HEK293T (cell line): Measurements from ENCODE around the gene RAPGEF4.

ENCODE experiments used
- CTCF ChIA-PET: fragments of 350-600 bp; formaldehyde crosslinking; extraction: SDS; loops from one replicate; lab custom pipeline; 2021; ENCODE audit warnings: antibody characterized with exemption, inconsistent platforms; lab: Yijun Ruan, JAX
- POLR2A ChIA-PET: fragments of 350-600 bp; formaldehyde crosslinking; extraction: SDS; loops from one replicate; lab custom pipeline; 2020; ENCODE audit warnings: antibody characterized with exemption, inconsistent platforms; lab: Yijun Ruan, JAX
- DNase-seq: peaks from one replicate; pipeline ENCODE4 v3.0.0; 2012; ENCODE audit warnings: mixed read lengths; ENCODE audit errors: extremely low spot score
- ARNT ChIP-seq: fragments of 450-650 bp; IDR thresholded peaks from 2 replicates; pipeline ENCODE4 v1.6.1; 2017; ENCODE audit warnings: mild to moderate bottlenecking
- BHLHE40 ChIP-seq: fragments of 450-650 bp; IDR thresholded peaks from 2 replicates; pipeline ENCODE4 v1.6.1; 2016; ENCODE audit warnings: mild to moderate bottlenecking, moderate library complexity, borderline replicate concordance
- CTBP1 ChIP-seq: fragments of 450-650 bp; IDR thresholded peaks from 2 replicates; pipeline ENCODE4 v1.6.1; 2016; ENCODE audit warnings: borderline replicate concordance
- ELF4 ChIP-seq: fragments of 450-650 bp; IDR thresholded peaks from 2 replicates; pipeline ENCODE4 v1.6.1; 2017; ENCODE audit warnings: antibody characterized with exemption
- FOXA1 ChIP-seq: fragments of 450-650 bp; IDR thresholded peaks from 2 replicates; pipeline ENCODE4 v1.6.1; 2016; ENCODE audit warnings: mild to moderate bottlenecking
- FOXK2 ChIP-seq: fragments of 450-650 bp; IDR thresholded peaks from 2 replicates; pipeline ENCODE4 v1.6.1; 2016; ENCODE audit warnings: mild to moderate bottlenecking
- FOXM1 ChIP-seq: fragments of 450-650 bp; IDR thresholded peaks from 2 replicates; pipeline ENCODE4 v1.6.1; 2017; ENCODE audit warnings: mild to moderate bottlenecking, borderline replicate concordance
- HDGF ChIP-seq: fragments of 450-650 bp; IDR thresholded peaks from 2 replicates; pipeline ENCODE4 v1.6.1; 2017; ENCODE audit warnings: antibody characterized with exemption, borderline replicate concordance
- L3MBTL2 ChIP-seq: fragments of 450-650 bp; conservative IDR thresholded peaks from 2 replicates; pipeline ENCODE4 v1.6.1; 2016; ENCODE audit warnings: mild to moderate bottlenecking
- LEF1 ChIP-seq: fragments of 450-650 bp; IDR thresholded peaks from 2 replicates; pipeline ENCODE4 v1.6.1; 2017; ENCODE audit warnings: mild to moderate bottlenecking, borderline replicate concordance
- NFRKB ChIP-seq: fragments of 450-650 bp; IDR thresholded peaks from 2 replicates; pipeline ENCODE4 v1.6.1; 2016; ENCODE audit warnings: mild to moderate bottlenecking, moderate library complexity
- SP1 ChIP-seq: fragments of 450-650 bp; IDR thresholded peaks from 2 replicates; pipeline ENCODE4 v1.6.1; 2017
- SUZ12 ChIP-seq: fragments of 450-650 bp; IDR thresholded peaks from 2 replicates; pipeline ENCODE4 v1.6.1; 2016; ENCODE audit warnings: mild to moderate bottlenecking
- TARDBP ChIP-seq: fragments of 450-650 bp; IDR thresholded peaks from 2 replicates; pipeline ENCODE4 v1.6.1; 2016
- ZNF384 ChIP-seq: fragments of 450-650 bp; IDR thresholded peaks from 2 replicates; pipeline ENCODE4 v1.6.1; 2016
- TF ChIP-seq, protein P1 (sequence below): fragments of 450-650 bp; IDR thresholded peaks from 2 replicates; pipeline ENCODE4 v1.6.1; 2016

Gene RAPGEF4

DNA sequence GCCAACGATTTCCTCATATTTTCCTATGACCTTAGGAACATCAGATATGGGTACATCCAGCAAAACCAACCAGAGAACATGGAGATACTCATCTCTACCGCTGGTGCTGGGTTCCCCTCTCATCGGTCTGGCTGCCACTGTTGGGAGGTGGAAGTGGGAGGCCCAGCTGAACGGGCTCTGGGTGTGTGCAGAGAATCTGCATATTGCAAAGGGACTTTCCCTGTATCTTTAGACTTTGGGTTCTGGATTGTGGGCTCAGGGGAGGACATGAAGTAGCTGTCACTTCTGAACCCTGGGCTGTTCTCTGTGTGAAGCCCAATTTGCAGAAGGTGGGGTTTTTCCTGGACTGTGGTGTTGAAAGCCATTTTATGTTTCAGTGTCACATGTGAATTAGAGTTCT is 30.0 kb downstream of the RAPGEF4 start:
- no peak for TF ChIP-seq ZNF384
- no peak for TF ChIP-seq NFRKB
- TF ChIP-seq BHLHE40, result no peak
- TF ChIP-seq ARNT, result no peak
- TF ChIP-seq, protein P1, sequence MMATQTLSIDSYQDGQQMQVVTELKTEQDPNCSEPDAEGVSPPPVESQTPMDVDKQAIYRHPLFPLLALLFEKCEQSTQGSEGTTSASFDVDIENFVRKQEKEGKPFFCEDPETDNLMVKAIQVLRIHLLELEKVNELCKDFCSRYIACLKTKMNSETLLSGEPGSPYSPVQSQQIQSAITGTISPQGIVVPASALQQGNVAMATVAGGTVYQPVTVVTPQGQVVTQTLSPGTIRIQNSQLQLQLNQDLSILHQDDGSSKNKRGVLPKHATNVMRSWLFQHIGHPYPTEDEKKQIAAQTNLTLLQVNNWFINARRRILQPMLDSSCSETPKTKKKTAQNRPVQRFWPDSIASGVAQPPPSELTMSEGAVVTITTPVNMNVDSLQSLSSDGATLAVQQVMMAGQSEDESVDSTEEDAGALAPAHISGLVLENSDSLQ, result no peak
- TF ChIP-seq FOXK2, result no peak
- no peak for TF ChIP-seq LEF1
- no peak for TF ChIP-seq L3MBTL2
- TF ChIP-seq FOXM1, result no peak
- no peak for TF ChIP-seq ELF4
- TF ChIP-seq HDGF, result no peak
- TF ChIP-seq SP1, result no peak
- TF ChIP-seq SUZ12, result no peak
- TF ChIP-seq CTBP1, result no peak
- no peak for TF ChIP-seq FOXA1
- no peak for TF ChIP-seq TARDBP
- ChIA-PET CTCF (no interaction called here), POLR2A (no interaction called here)
- DNase-seq, result no peak

DNA sequence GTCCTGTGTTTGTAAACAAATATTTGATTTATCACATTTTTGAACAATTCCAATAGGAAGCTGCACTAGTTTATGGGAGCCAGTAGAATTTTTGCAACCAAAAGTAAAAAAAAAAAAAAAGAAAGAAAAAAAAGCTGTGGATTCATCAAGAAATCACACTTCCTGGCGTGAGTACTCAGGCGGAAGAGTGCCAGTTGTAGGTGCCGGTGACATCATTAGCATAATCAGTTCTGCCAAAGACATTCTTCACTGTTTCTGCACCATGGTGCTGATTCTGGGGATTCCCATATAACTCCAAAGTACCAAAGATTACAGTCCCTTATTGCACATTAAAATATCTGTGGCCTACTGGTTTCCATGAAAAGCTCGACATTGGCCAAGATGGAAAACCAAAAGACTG is 32.8 kb downstream of the RAPGEF4 start:
- POLR2A ChIA-PET, result no interaction called here
- TF ChIP-seq L3MBTL2 (no peak), FOXK2 (no peak), NFRKB (no peak), FOXA1 (no peak), ARNT (no peak)
- TF ChIP-seq, protein P1, result no peak
- no peak for DNase-seq
- CTCF ChIA-PET, result no interaction called here

DNA sequence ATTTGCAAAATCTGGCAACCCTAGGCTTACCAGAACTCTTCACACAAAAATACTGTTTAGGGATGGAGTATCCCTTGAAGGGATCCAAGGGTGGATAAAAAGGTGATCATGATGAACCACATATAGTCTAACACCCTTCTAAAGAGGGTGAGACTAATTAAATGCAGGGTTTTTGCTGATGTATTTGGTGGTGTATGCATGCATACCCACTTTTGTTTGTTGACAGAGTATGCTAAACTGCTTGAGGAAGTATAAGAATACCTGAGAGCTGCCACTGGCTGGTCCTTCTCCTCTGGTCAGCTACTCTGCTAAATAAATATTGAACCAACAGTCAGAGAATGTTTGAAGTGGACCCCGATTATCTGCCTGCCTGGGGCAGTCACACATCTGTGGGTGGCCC is 34.2 kb downstream of the RAPGEF4 start:
- ChIA-PET POLR2A (no interaction called here), CTCF (no interaction called here)
- no peak for TF ChIP-seq HDGF
- TF ChIP-seq, protein P1, result no peak
- no peak for TF ChIP-seq ARNT
- no peak for DNase-seq

DNA sequence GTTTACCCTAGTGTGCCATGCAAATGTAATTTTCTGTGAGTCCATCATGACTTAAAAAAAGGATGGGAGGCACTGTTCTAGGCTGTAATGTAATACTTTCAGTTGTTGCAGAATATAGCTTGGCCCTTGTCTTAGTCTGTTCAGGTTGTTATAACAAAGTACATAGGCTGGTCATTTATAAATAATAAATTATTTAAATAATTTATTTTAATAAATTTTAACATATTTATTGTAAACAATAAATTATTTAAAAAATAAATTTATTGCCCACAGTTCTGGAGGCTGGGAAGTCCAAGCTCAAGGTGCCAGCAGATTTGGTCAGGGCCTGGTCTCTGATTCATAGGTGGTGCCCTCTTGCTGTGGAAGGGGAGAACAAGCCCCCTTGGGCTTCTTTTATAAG is 35.2 kb downstream of the RAPGEF4 start:
- TF ChIP-seq ELF4 (no peak), SUZ12 (no peak), TARDBP (no peak), SP1 (no peak), CTBP1 (no peak)
- CTCF ChIA-PET, result no interaction called here
- POLR2A ChIA-PET, result no interaction called here
- no peak for DNase-seq

DNA sequence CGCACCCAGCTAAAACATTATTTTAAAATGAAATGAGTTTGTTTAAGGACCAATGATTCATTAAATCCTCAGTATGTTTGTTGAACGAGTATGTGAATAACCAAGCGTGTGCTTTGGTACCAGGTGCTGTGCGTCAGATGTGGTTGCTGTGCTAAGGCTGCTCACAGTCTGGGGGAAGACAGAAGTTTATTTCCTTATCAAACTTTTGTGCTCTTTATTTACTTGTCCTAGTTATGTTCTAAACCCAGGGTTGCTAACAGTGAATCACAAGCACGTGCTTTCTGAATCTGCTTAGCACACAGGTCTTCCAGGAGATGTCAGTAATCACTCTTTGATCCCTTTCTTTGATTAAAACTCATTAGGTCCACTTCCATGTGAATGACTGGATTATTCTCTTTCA is 37.0 kb downstream of the RAPGEF4 start:
- CTCF ChIA-PET, result no interaction called here

DNA sequence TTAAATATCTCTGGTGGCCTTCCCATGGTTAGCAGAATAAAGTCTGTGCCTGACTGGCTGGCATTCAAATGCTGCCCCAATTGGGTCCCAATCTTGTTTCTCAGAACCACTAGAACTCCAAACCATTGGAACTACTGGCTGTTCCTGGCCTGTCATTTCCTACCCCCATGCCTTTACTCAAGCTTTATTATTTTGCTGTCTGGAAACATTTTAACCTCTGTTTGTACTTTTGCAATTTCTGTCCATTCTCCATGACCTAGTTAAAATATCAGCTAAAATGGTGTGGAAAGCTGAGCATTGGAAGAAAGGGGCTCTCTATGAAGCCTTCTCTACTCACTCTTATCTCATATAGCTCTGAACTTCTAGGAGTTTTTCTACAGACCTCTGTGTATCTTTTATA is 38.7 kb downstream of the RAPGEF4 start:
- ChIA-PET CTCF (no interaction called here), POLR2A (no interaction called here)
- TF ChIP-seq ARNT (no peak), SP1 (no peak), L3MBTL2 (no peak), FOXM1 (no peak), HDGF (no peak), CTBP1 (no peak), TARDBP (no peak), FOXA1 (no peak)
- DNase-seq, result no peak

More for the DNA sequence above, 37.0 kb downstream of the RAPGEF4 start:
- POLR2A ChIA-PET, result no interaction called here
- DNase-seq, result no peak
- TF ChIP-seq BHLHE40 (no peak), LEF1 (no peak), FOXK2 (no peak), L3MBTL2 (no peak), ZNF384 (no peak), TARDBP (no peak)

DNA sequence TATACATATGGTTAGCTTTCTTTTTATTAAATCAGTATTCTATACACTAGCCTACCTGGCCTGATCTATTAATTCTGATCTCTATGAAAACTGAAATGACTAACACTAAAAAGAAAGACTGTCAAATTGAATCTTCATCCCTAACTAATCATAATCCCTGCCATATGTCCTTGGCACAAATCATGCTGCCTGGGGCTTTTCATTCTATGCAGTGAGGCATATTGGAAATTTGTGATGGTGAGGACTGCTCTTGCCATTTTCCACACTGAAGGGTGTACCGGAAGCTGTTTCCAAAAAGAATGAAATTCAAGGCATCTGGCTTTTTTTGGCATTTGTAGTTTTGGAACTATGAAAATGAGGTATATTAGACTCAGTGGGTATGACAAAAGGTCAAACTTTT is 39.7 kb downstream of the RAPGEF4 start:
- TF ChIP-seq FOXM1 (no peak), TARDBP (no peak), FOXK2 (no peak), SUZ12 (no peak), CTBP1 (no peak), SP1 (no peak)
- CTCF ChIA-PET, result no interaction called here
- DNase-seq, result no peak
- POLR2A ChIA-PET, result no interaction called here

DNA sequence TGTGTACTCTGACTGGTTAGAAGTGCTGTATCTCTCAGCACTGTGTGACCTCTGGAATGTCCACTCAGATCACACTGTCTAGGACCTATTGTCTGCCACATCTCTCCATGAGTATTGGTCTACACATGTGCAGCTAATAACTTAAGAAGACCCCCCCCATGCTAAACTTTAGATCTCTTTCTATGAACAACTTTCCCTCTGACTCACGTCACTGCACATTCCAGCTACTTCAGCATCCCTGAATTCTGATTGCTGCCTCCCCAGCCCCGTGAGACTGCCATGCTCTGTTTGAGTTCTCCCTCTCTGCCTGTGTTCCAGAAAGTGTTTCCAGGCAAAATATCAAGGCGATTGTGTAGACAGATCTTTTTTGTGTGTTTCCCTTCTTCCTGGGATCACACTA is 41.8 kb downstream of the RAPGEF4 start:
- no peak for DNase-seq
- TF ChIP-seq ZNF384, result no peak
- no peak for TF ChIP-seq FOXM1
- TF ChIP-seq ELF4, result no peak
- TF ChIP-seq SP1, result no peak
- TF ChIP-seq TARDBP, result no peak
- TF ChIP-seq FOXA1, result no peak
- no peak for TF ChIP-seq LEF1
- TF ChIP-seq HDGF, result no peak
- TF ChIP-seq ARNT, result no peak
- TF ChIP-seq FOXK2, result no peak
- TF ChIP-seq SUZ12, result no peak
- no peak for TF ChIP-seq CTBP1
- no peak for TF ChIP-seq L3MBTL2
- ChIA-PET CTCF (no interaction called here), POLR2A (no interaction called here)
